ENCODE data around the gene PLA2G3.
A peak's percentile ranks its signal among the peaks of the same experiment; 100 is the strongest.
"Not testable (repeated sequence)": the region's sequence is repeated elsewhere in the genome, so short reads cannot be mapped to it uniquely, and the experiment has no call there.

The PLA2G3 gene

DNA sequence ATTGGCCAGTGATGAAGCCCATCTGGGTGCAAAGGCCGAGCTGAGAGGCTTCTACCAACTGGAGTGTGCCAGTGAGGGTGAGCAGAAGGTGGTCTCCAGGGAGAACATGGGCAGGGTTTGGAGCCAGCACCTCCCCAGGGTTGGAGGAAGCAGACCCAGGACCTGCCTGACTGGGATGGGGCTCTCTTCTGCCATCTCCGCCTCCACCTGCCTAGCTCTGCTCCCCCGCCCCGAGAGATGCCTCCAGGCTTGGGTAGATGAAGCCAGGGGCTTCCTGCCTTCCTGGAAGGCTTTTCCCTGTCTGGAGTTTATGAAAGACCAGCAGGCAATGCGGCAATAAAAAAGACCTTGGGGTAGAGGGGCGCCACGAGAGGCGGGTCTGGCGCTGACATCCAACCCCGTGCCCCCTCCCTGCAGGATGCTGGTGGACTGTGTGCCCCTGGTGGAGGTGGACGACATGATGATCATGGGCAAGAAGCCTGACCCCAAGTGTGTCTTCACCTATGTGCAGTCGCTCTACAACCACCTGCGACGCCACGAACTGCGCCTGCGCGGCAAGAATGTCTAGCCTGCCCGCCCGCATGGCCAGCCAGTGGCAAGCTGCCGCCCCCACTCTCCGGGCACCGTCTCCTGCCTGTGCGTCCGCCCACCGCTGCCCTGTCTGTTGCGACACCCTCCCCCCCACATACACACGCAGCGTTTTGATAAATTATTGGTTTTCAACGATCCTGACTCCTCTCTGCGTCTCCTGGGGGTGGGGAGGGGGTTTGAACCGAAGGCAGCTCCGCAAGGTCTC is 36.2 kb downstream of the PLA2G3 start:
- no peak overlapping the region for H3K4me3 ChIP-seq (ENCODE audit: low read depth, low read length)
- no peak for DNase-seq (ENCODE audit: low read depth)

DNA sequence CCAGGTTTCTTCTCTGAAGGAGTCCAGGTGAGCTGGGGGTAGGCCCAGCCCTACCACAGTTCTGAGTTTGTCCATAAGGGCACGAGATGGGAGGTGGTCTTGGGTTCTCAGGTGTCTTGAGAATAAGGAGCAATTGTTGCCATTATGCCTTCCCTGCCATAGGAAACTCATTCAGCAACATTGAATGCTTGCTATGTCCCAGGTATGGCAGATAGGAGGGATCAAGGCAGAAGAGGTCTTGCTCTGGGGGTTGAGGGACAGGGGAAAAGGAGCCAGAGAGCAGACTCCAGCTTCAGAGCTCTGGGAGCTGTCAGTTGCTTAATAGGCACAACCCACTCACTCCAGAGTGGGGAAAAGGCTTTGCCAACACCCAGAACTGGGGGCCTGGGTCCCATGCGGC is 37.2 kb downstream of the PLA2G3 start:
- DNase-seq (ENCODE audit: low read depth) = no peak
- H3K4me3 ChIP-seq (ENCODE audit: low read depth, low read length) = no peak overlapping the region

DNA sequence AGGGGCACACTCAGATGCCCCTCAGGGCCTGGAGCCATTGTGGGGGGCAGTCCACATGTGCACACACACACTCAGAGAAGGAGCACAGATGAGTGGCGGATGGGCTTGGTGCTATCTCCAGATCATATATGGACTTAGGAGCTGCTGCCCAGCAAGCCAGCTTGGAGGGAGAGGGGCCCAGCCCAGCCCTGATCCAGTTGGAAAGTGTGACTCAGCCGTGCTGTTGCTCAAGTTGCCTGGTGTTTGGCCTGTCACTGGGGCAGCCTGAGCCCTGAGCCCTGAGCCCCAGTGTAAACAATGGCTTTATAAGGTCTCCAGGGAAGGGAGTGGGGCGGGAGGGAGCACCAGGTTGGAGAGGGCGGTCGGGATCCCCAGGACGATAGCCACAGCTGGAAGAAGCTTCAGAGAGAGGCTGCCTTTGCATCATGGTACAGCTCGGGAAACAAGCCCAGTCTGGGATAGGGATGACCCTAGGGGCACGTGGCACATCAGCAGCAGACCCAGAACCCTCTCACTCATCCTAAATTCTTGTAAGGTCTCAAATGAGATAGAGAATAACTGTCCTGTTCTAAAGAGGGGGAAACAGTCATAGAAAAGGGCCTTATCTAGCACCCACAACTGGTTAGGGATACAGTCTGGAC is 37.7 kb downstream of the PLA2G3 start:
- no peak overlapping the region for H3K4me3 ChIP-seq (ENCODE audit: low read depth, low read length)
- peak; percentile 79 for DNase-seq (ENCODE audit: low read depth)

DNA sequence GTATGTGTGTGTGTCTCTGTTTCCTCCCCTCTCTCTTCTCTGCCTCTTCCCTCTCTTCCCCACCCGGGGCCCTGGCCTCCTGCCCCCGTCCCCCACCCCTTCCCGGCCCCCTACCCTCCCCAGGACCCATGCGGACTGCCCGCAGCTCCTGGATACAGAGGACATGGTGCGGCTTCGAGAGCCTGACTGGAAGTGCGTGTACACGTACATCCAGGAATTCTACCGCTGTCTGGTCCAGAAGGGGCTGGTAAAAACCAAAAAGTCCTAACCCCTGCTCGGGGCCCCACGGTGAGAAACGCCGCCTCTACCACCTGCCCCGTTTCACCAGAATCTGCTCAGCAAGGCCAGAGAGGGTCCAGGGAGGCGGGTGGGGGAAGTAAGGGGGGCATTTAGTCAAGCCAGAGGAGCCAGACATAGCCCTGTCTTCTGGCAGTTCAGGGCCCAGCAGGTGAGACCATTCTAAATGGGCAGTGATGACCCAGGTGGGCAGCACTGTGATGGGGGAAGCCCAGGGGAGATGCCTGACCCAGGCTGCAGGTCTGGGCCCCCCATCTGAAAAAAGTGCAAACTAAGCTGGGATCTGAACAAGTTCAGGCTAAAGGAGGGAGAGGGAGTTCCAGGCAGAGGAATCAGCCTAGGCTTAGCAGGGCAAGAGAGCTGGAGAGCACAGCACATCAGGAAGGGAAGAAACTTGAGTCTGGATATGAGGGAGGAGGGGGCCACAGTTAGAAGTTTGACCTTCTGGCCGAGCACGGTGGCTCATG is 39.4 kb downstream of the PLA2G3 start:
- H3K4me3 ChIP-seq (ENCODE audit: low read depth, low read length) = no peak overlapping the region
- no peak for DNase-seq (ENCODE audit: low read depth)

DNA sequence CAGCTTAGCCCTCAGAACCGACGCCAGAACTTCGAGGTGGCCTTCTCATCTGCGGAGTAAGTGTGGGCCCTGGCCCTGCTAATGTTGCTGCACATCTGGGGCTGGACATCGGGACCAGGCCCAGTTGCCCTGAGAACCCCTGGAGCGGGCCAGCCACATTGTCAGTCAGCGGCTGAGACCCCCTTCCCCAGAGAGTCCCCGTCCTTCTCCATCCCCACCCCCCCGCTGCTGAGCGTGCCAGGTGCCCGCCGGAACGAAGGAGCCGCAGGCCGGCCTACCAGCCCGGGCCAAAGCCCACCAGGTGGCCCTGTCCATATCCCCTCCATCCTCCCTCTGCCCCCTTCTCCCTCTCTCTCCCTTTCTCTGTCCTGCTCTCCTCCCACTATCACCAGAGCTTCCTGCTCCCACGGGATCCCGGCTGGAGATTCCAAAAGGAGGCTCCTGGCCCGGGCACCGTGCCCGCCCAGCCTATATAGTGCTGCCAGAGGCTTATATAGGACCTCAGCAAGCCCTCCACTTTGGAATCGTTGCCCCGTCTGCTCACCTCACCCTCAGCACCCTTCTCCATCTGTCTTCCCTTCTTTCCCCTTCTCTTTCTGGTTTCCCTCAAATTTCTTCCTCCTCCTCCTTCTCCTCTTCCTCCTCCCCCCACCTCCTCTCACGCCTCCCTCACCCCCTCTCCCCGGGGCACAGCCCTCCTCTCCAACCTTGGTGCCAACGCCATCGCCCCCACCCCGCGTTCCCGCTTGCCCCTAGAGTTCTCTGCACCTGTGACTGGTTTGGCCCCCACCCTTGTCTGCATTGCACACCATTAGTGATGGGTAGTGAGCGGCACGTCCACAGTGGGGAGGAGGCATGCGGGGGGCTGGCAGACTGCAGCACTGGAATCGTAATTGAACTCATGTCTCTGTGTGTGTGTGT is 40.2 kb downstream of the PLA2G3 start:
- no peak for DNase-seq (ENCODE audit: low read depth)
- H3K4me3 ChIP-seq (ENCODE audit: low read depth, low read length) = no peak overlapping the region

DNA sequence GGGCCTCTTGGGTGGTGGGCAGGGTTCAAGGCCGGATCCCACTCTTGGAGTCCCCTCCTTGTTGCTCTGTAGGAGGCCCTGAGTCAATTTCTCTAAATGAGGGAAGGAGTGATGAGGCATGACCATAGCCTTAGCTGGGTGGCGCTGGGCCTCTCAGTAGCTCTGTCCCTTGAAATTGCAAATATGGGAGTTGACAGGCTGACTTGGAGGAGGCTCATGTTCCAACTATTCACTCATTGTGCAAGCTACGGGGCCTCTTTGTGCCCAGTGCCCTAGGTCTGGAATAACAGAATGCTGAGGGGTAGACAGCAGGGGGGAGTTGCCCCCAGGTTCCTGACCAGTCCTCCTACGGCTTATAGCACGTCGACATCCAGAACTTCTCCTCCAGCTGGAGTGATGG is 40.9 kb downstream of the PLA2G3 start:
- DNase-seq (ENCODE audit: low read depth) = no peak
- H3K4me3 ChIP-seq (ENCODE audit: low read depth, low read length) = no peak overlapping the region

DNA sequence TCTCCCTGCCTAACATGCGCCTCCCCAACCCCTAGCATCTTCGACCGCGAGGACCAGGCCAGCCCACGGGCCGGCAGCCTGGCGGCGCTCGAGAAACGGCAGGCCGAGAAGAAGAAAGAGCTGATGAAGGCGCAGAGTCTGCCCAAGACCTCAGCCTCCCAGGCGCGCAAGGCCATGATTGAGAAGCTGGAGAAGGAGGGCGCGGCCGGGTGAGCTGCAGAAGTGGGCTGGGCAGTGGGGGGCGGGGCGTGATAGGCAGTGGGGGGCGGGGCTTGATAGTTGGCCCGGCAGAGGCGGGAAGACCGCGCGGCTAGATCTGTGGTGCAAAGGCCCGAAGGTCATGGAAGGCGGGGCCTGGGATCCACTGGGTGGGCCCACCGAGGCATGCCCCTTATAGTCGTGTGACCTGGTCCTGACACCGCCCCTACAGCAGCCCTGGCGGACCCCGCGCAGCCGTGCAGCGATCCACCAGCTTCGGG is 41.6 kb downstream of the PLA2G3 start:
- DNase-seq (ENCODE audit: low read depth) = no peak
- no peak overlapping the region for H3K4me3 ChIP-seq (ENCODE audit: low read depth, low read length)

DNA sequence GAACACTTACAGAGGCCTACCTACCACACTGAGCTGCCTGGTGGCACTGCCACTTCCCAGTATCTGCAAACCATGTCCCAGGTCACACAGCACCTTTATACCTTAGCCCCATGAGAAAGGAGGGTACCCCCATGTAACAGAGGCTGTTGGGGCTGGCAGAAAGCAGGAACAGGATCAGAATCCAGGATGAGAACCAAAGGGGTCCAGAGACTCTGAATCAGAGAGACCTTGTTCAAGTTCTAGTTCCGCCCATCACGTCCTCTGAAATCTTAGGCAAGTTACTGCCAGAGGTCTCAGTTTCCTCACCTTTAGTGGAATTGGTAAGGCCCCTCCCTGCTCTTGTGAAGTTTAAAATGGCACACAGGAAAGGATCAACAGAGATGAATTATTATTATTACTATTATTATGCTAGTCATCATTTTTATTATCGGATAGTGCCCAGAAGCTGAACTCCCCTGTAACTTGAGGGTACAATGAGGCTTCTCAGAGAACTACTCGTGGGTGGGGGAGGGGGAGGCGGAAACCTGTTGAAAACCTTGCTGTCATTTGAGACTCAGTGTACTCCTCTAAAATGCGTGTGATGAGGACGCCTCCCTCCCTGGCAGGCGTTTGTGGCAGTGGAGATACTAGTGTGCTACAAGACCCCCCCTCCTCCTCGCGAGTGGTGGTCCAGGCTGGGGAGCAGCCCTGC is 42.2 kb downstream of the PLA2G3 start:
- H3K4me3 ChIP-seq (ENCODE audit: low read depth, low read length) = no peak overlapping the region
- DNase-seq (ENCODE audit: low read depth) = no peak

DNA sequence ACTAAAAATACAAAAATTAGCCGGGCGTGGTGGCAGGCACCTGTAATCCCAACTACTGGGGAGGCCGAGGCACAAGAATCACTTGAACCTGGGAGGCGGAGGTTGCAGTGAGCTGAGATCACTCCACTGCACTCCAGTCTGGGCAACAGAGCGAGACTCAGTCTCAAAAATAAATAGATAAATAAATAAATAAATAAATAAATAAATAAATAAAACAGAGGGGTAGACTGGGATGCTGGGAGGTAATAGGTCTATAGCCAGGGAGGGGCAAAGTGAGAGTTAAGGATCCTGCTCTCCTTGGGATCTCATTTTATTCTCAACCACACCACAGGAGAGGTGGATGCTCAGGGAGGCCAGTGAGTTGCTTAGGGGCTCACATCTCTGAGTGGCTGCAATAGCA is 42.8 kb downstream of the PLA2G3 start:
- not testable (repeated sequence) for H3K4me3 ChIP-seq (ENCODE audit: low read depth, low read length); DNase-seq (ENCODE audit: low read depth)

DNA sequence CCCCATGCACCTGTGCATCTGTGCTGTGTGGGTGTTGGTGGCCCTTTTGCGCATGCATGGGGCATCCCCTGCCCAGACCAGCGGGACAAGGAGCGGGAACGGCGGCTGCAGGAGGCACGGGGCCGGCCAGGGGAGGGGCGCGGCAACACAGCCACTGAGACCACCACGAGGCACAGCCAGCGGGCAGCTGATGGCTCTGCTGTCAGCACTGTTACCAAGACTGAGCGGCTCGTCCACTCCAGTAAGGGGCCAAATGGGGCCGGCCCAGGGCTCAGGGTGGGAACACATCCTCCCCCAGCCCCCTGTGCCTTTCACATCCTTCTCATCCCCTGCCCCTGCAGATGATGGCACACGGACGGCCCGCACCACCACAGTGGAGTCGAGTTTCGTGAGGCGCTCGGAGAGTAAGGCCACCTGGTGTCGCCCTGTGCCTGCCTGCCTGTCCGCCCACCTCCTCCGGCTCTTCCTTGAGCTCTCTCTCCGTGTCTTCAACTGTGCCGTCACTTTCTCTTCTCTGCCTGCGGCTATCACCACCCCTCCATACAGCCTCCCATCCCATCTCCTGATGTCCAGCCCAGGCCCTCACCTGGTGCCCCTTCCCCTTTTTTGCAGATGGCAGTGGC is 43.5 kb downstream of the PLA2G3 start:
- no peak for DNase-seq (ENCODE audit: low read depth)
- no peak overlapping the region for H3K4me3 ChIP-seq (ENCODE audit: low read depth, low read length)

DNA sequence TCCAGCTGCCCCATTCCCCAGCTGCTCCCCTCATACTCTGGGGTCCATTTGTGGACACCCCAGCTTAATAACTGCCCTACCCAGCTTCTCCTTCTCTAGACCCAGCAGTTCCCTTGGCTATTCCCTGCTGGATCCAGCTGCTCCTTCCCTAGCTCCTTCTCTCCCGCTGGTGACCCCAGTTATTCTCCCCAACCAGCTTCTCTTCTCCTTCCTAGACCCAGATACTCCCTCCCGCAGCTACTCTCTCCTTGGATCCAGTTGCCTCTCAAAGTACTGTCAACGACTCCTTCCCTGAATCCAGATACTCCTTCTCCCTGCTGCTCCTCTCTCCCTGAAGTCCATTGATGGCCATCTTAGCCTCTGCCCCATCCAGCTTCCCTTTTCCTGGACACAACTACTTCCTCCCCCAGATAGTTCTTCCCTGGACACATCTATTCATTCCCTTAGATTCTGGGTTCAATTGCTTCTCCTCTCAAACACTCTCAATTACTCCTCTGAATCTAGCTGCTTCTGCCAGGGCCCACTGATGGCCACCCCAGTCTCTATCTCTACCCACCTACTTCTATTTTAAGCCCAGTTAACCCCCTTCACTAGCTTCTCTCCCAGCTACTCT is 44.6 kb downstream of the PLA2G3 start:
- no peak for DNase-seq (ENCODE audit: low read depth)
- no peak overlapping the region for H3K4me3 ChIP-seq (ENCODE audit: low read depth, low read length)

DNA sequence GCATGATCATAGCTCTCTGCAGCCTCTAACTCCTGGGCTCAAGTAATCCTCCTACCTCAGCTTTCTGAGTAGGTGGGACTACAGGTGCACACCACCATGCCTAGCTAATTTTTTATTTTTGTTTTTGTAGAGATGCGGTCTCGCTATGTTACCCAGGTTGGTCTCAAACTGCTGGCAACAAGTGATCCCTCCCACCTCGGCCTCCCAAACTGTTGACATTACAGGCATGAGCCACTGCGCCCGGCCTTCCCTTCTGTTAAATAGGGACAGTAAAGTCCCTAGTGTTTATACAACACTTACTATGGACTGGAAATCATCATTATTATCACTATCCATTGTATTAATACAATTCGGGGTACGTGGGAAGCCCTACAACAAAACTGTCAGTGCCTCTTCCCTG is 45.6 kb downstream of the PLA2G3 start:
- no peak for DNase-seq (ENCODE audit: low read depth)
- H3K4me3 ChIP-seq (ENCODE audit: low read depth, low read length) = no peak overlapping the region

DNA sequence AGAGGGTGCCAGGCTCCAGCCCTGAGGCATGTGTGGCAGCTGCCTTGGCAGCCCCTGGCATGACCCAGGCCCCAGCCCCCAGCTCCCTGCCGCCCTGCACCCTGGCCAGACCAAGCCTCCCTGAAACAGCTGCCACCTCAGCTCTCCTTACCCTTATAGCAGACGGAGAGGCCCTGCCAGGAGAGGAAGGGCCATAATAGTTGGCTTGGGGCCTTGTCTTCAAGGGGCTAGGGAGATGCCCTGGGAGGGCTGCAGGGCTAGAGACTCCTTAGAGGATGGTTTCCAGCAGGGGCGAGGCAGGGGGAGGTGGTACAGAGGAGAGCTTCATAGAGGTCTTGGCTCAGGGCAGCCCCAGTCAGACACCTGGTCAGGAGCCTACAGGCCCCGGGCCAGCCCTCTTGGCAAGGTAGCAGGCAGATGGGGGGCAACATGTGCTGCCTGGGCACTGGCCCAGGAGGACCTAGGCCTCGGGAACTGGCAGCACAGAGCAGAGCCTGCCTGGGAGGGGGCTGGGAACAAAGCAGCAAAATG is 46.2 kb downstream of the PLA2G3 start:
- H3K4me3 ChIP-seq (ENCODE audit: low read depth, low read length) = no peak overlapping the region
- DNase-seq (ENCODE audit: low read depth) = no peak

DNA sequence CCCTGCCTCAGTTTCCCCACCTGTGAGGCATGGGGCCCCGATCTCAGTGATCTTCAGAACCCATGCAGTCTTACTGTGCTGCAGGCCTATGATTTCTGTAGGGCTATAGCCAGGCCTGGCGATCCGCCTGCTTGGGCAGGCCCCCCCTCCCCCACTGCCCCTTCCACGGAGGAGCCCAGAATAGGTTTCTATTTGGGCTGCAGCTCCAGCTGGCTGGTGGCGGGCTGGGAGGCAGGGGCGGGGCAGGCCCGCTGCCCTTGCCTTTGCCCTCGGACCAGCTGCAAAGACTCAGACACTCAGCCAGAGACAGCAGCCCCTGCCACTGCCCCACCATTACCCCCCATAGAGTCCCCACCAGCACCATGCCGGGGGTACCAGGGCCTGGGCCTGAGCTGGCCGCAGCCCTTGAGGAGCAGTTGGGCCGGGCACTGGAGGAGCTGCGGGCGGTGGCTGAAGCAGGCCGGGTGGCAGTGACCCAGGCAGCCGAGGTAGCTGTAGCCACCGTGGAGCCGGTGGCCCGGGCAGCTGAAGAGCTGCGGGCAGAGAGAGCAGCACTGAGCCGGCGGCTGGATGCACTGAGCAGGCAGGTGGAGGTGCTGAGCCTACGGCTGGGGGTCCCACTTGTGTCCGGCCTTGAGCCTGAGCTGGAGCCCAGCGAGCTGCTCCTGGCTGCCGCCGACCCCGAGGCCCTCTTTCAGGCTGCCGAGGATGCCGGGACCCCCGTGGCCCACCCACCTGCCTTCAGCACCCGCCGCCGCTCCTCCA is 47.0 kb downstream of the PLA2G3 start:
- no peak for DNase-seq (ENCODE audit: low read depth)
- no peak overlapping the region for H3K4me3 ChIP-seq (ENCODE audit: low read depth, low read length)

DNA sequence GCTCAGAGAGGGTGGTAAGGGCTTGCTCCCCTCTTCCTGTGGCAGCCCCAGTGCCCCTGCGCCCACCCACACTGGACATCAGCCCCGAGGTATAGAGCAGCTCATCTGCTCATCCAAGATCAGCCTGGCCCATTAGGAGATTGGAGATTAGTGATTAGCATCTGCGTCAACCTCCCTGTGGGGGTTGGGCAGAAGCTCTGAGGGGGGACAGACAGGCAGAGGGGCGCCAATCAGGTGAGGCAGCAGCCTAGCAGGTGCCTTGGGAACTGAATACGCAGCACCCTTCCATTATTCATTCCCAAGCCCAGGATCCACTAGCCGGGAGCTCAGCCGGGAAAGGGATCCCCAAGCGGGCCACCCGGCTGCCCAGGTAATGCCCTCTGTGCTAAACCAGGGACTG is 48.1 kb downstream of the PLA2G3 start:
- DNase-seq (ENCODE audit: low read depth) = no peak
- no peak overlapping the region for H3K4me3 ChIP-seq (ENCODE audit: low read depth, low read length)

DNA sequence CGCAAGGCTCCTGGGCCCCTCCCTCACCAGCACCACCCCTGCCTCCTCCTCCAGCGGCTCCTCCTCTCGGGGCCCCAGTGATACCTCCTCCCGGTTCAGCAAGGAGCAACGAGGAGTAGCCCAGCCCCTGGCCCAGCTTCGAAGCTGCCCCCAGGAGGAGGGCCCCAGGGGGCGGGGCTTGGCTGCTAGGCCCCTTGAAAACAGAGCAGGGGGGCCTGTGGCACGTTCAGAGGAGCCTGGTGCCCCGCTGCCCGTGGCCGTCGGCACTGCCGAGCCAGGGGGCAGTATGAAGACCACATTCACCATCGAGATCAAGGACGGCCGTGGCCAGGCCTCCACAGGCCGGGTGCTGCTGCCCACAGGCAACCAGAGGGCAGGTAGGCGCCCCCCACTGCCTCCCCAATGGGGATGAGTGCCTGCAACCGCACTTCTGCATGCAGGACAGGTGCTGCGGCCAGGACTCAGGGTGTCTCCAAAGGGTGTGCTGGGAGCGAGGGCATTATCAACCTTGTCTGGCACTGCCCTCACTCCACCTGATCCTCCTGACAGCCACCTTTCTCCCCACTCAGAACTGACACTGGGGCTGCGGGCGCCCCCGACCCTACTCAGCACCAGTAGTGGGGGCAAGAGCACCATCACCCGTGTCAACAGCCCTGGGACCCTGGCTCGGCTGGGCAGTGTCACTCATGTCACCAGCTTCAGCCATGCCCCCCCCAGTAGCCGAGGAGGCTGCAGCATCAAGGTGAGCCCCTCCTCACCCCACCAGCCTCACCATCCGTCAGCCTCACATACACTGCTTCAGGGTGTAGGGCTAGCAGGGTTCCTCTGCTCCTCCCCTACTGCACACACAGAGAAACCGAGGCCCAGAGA is 49.0 kb downstream of the PLA2G3 start:
- no peak overlapping the region for H3K4me3 ChIP-seq (ENCODE audit: low read depth, low read length)
- no peak for DNase-seq (ENCODE audit: low read depth)
